ENCODE measurements around the gene ANO6.

DNA sequence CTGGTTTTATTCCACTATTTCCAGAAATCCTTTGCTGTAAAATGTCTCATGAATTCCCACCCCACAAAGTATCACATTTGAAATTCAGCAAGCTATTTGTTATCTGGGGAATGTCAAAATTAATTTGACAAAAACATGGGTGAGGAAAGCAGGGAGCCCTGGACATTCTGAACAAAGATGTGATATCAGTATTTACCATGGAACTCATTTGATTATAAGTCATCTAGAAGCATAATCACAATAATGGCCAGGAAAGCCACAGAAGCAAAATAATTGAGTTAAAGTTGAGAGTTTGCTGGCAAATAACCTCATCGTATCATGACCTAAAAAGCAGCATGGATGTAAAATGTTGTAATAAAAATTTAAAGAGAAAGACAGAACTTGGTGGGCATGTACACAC lies 96.1 kb downstream of the ANO6 start:
- TF ChIP-seq RAD21 (IDR thresholded peaks at IDR 0.05) (no peak), JUND (IDR thresholded peaks at IDR 0.05) (no peak), RXRA (IDR thresholded peaks at IDR 0.05) (no peak), REST (IDR thresholded peaks at IDR 0.05) (no peak), TAF1 (conservative IDR thresholded peaks at IDR 0.05) (no peak), EGR1 (IDR thresholded peaks at IDR 0.05; ENCODE audit: low read depth in 2 of 2) (no peak), ATF3 (IDR thresholded peaks at IDR 0.05) (no peak), SP1 (IDR thresholded peaks at IDR 0.05) (no peak), GABPA (IDR thresholded peaks at IDR 0.05 in 1 of 2, conservative IDR thresholded peaks at IDR 0.05 in 1 of 2) (no peak), YY1 (IDR thresholded peaks at IDR 0.05) (no peak)
- TF ChIP-seq, protein P1, sequence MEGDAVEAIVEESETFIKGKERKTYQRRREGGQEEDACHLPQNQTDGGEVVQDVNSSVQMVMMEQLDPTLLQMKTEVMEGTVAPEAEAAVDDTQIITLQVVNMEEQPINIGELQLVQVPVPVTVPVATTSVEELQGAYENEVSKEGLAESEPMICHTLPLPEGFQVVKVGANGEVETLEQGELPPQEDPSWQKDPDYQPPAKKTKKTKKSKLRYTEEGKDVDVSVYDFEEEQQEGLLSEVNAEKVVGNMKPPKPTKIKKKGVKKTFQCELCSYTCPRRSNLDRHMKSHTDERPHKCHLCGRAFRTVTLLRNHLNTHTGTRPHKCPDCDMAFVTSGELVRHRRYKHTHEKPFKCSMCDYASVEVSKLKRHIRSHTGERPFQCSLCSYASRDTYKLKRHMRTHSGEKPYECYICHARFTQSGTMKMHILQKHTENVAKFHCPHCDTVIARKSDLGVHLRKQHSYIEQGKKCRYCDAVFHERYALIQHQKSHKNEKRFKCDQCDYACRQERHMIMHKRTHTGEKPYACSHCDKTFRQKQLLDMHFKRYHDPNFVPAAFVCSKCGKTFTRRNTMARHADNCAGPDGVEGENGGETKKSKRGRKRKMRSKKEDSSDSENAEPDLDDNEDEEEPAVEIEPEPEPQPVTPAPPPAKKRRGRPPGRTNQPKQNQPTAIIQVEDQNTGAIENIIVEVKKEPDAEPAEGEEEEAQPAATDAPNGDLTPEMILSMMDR (IDR thresholded peaks at IDR 0.05; ENCODE audit: low read depth, low read length, missing input control): no peak
- TF ChIP-seq, protein P2, sequence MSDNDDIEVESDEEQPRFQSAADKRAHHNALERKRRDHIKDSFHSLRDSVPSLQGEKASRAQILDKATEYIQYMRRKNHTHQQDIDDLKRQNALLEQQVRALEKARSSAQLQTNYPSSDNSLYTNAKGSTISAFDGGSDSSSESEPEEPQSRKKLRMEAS (IDR thresholded peaks at IDR 0.05): no peak

Measured in liver (tissue), 3 donors.